ENCODE data around the gene SEMA4B.
A peak's percentile ranks its signal among the peaks of the same experiment; 100 is the strongest.

Gene SEMA4B

DNA sequence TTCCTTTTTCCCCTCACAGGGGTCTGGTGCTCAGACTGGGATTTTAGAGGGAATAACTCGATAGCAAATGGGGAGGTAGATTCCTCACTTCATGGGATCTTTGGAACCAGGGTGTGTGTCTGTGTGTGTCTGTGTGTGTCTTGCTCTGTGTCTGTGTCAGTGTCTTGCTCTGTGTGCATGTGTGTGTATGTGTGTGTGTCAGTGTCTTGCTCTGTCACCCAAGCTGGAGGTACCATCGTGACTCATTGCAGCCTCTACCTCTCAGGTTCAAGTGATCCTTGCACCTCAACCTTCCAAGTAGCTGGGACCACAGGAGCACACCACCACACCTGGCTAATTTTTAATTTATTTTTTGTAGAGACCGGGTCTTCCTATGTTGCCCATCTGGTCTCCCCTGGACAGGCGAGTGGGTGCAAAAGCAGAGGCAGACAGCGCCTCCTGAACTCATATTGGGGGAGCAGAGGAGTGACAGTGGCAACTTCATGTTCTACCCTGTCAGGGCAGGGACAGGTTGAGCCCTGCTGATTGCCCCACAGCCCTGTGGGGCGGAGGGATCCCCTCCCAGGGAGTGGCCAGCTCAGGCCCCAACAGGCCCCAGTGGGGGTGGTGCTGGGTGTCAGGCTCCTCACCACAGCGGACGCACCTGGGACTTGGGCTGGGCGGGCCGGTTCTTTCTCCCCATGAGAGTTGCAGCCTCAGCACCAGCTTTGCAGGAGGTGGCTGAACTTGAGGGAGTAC is 10.4 kb upstream of the SEMA4B start:
- no peak for FAIRE-seq
- TF ChIP-seq, protein P1, sequence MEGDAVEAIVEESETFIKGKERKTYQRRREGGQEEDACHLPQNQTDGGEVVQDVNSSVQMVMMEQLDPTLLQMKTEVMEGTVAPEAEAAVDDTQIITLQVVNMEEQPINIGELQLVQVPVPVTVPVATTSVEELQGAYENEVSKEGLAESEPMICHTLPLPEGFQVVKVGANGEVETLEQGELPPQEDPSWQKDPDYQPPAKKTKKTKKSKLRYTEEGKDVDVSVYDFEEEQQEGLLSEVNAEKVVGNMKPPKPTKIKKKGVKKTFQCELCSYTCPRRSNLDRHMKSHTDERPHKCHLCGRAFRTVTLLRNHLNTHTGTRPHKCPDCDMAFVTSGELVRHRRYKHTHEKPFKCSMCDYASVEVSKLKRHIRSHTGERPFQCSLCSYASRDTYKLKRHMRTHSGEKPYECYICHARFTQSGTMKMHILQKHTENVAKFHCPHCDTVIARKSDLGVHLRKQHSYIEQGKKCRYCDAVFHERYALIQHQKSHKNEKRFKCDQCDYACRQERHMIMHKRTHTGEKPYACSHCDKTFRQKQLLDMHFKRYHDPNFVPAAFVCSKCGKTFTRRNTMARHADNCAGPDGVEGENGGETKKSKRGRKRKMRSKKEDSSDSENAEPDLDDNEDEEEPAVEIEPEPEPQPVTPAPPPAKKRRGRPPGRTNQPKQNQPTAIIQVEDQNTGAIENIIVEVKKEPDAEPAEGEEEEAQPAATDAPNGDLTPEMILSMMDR (IDR thresholded peaks at IDR 0.05; ENCODE audit: insufficient read depth, missing control alignments) = no peak
- no peak for DNase-seq (ENCODE audit: insufficient read length, low spot score)

DNA sequence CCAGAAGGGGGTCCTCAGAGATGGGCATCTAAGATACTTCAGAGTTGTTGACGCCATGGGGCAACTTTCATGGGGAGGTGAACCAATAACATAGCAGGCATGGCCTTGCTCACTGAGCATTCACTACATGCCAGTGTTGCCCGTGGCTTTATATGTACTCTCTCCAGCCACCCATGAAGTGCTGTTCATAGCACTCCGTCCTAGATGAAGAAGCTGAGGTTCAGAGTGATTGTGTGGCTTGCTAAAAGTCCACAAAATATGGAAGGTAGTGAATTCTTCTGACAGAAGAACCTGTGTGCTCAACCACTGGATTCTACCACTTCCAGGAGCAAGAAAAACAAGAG is 9.8 kb upstream of the SEMA4B start:
- TF ChIP-seq, protein P1 (IDR thresholded peaks at IDR 0.05; ENCODE audit: insufficient read depth, missing control alignments) = no peak
- FAIRE-seq = no peak

DNA sequence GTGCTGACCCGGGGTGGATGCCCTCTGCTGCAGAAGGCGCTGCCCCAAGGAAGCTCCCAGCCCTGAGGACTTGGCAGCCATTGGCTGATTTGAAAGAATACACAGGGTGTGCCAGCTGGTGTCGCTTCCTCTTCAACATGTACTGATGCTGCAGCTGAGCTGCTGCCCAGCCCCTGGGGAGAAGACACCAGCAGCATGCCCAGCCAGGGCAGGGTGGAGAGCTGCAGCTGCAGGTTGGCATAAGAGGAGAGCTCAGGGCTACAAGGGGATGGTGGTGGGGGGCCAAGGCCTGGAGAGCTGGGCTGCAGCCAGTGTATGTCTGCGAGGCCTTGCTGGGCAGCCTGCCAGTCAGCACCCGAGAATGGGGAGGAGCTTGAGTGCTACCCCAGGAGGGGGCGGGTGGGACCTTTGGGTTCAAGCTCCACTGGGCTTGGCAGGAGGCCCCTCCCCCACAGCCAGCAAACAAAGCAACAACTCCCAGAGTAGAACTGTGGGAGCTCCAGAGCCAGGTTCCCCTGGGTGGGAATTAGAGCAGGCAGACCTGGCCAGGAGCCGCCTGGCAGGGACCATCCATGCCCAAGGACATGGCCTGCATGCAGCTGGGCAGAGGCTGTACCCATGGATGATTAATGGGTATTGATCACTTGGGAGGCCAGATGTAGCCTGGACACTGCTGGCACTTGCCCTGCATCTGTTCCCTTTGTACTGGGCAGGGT is 9.2 kb upstream of the SEMA4B start:
- TF ChIP-seq, protein P1 (IDR thresholded peaks at IDR 0.05; ENCODE audit: insufficient read depth, missing control alignments) = no peak
- no peak for FAIRE-seq
- DNase-seq (ENCODE audit: insufficient read length, low spot score) = no peak

More for the DNA sequence above, 9.8 kb upstream of the SEMA4B start:
- DNase-seq (ENCODE audit: insufficient read length, low spot score) = no peak

DNA sequence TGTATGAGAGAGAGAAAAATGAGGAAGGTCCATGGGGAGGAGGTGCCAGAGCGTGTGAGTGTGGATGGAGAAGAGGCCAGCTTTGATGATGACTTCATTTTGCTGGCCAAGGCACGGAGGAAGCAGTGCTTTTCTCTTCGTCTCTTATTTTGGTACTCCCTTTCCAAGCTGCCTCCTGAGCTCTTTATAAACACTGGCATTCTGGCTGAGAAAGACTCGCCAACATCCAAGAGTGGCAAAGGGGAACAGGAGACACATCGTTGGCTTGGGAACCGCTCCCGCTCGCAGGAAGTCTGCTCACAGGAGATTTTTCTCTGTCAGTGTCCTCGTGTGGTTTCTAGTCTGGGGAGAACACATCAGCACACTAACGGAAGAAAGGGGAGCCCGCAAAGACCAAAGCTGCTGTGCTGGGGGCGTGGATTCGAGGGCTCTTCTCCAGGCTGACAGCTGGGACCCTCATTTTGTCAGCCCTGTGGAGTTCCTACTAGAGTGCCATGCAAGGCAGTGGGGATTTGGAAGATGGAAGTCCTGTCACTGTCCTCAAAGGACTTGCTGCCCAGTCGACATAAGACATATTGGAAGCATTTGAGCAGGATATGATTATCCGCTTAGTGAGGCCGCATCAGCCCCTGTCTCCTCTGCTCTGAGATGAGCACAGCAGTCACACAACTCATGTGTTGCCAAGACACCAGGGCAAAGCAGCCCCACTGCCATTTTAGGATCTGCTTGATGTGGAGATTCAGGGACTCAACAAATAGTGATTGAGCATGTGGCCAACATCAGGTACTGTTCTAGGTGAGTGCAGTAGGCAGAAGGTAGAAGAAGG is 8.0 kb upstream of the SEMA4B start:
- no peak for FAIRE-seq

DNA sequence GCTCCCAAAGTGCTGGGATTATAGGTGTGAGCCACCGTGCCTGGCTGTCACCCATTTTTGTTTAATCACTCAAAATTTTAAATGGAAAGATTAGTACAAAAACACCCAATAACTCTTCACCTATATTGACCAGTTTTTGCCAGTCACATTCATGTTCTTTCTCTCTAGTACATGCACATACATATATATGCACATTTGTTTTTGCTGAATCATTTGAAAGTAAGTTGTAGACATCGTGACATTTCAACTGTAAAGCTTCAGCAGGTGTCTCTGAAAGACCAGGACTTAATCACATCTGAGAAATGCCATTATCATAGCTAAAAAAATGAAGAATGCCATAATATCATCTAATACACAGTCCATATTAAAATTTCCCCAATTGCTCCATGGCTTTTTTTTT is 6.5 kb upstream of the SEMA4B start:
- FAIRE-seq (no peak), DNase-seq (ENCODE audit: insufficient read length, low spot score) (no peak)
- TF ChIP-seq, protein P1 (IDR thresholded peaks at IDR 0.05; ENCODE audit: insufficient read depth, missing control alignments) = no peak

More for the DNA sequence above, 8.0 kb upstream of the SEMA4B start:
- TF ChIP-seq, protein P1 (IDR thresholded peaks at IDR 0.05; ENCODE audit: insufficient read depth, missing control alignments) = no peak
- DNase-seq (ENCODE audit: insufficient read length, low spot score) = no peak

DNA sequence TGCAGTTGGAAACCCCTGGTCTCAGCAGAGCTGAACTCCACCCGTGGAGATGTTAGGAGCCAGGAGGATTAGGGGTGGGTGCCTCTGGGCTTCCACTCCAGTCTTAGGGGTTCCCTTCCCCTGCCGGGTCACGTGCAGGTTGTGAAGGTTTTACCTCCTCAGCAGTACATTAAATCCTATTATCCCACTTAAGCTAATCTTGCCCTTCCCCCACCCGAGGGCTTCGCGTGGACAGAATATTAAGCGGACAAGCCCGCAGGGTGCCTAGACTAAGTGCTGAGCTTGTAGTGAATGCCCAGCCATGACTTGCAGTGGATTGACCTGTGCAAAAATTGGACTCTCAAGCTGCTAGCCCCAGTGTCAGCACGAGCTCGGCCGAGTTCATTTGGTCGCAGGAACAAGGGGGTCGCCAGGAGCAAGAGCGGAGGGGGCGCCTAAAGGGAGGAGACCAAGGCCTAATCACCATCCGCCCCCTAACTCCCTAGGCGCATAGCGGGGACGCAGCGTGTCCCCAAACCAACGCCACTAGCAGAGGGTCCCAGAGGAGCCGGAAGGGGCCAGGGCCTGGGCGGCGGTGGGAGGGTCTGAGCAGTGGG is 498 bp upstream of the SEMA4B start:
- TF ChIP-seq, protein P1 (IDR thresholded peaks at IDR 0.05; ENCODE audit: insufficient read depth, missing control alignments) = no peak
- no peak for FAIRE-seq
- DNase-seq (ENCODE audit: insufficient read length, low spot score) = peak; percentile 75

All from D721Med (cell line).